Lower leg skin (tissue), 3 donors: ENCODE measurements around the gene EIF1AX.

ENCODE experiments used
- POLR2A ChIP-seq, 2 donors: fragments of 450-650 bp; IDR thresholded peaks; one replicate each; pipeline ENCODE4 v1.6.1; 2016 to 2017; ENCODE audit warnings: antibody characterized with exemption in 2 of 2, mild to moderate bottlenecking in 1 of 2, moderate library complexity in 1 of 2
- TF ChIP-seq, protein P1 (sequence below), 3 donors: fragments of 450-650 bp; IDR thresholded peaks; one replicate each; pipeline ENCODE4 v1.5.1; 2016; ENCODE audit warnings: antibody characterized with exemption in 3 of 3, mild to moderate bottlenecking in 3 of 3, moderate library complexity in 2 of 3

DNA sequence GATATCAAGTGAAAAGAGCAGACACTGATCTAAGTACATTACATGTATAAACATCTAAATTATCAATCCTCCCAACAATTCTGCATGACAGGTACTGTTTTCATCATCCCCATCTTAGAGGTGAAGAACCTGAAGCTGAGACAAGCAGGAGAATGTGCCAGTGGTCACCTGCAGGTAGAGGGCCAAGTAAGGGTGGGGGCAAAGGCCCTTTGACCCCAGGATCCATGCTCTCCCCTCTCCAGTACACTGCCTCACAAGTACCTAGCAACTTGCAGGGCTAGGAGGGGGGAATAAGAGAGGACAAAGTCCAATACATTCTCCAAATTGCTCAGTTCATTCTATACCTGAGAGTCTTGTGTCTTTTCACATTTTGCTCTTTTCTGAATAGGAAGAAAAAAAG, 16.7 kb downstream of the EIF1AX start:
- TF ChIP-seq POLR2A (IDR thresholded peaks at IDR 0.05) = no peak
- TF ChIP-seq, protein P1, sequence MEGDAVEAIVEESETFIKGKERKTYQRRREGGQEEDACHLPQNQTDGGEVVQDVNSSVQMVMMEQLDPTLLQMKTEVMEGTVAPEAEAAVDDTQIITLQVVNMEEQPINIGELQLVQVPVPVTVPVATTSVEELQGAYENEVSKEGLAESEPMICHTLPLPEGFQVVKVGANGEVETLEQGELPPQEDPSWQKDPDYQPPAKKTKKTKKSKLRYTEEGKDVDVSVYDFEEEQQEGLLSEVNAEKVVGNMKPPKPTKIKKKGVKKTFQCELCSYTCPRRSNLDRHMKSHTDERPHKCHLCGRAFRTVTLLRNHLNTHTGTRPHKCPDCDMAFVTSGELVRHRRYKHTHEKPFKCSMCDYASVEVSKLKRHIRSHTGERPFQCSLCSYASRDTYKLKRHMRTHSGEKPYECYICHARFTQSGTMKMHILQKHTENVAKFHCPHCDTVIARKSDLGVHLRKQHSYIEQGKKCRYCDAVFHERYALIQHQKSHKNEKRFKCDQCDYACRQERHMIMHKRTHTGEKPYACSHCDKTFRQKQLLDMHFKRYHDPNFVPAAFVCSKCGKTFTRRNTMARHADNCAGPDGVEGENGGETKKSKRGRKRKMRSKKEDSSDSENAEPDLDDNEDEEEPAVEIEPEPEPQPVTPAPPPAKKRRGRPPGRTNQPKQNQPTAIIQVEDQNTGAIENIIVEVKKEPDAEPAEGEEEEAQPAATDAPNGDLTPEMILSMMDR (IDR thresholded peaks at IDR 0.05) = no peak
